HG02610 (cell line): ENCODE measurements around the gene ATP11A.
"Not testable (repeated sequence)": the region's sequence is repeated elsewhere in the genome, so short reads cannot be mapped to it uniquely, and the experiment has no call there.

Experiments
- ATAC-seq: cut with Tn5 transposase; IDR thresholded peaks from one replicate; pipeline ENCODE4 v1.9.1; 2021; ENCODE audit warnings: mild to moderate bottlenecking, moderate library complexity; ENCODE audit not compliant: unreplicated experiment

ATP11A gene

GRCh38 chr13:112831801-112832200 is 142.0 kb downstream of the ATP11A start:
- ATAC-seq = no peak

- no peak for ATAC-seq
These were observed 143.0 kb downstream of the ATP11A start for GRCh38 chr13:112832811-112833210.

GRCh38 chr13:112833551-112834257 is 143.9 kb downstream of the ATP11A start:
- no peak for ATAC-seq

- no peak for ATAC-seq
These were observed 145.5 kb downstream of the ATP11A start for GRCh38 chr13:112835344-112835743.

- ATAC-seq = no peak
These were observed 146.0 kb downstream of the ATP11A start for GRCh38 chr13:112835796-112836195.

GRCh38 chr13:112836940-112837339 is 147.1 kb downstream of the ATP11A start:
- ATAC-seq = no peak

GRCh38 chr13:112837371-112838037 is 147.7 kb downstream of the ATP11A start:
- ATAC-seq = no peak

- no peak for ATAC-seq
These were observed 148.4 kb downstream of the ATP11A start for GRCh38 chr13:112838038-112838841.

- ATAC-seq = no peak
These were observed 148.9 kb downstream of the ATP11A start for GRCh38 chr13:112838842-112839117.

- ATAC-seq = no peak
These were observed 149.7 kb downstream of the ATP11A start for GRCh38 chr13:112839356-112840105.

GRCh38 chr13:112840472-112841302 is 150.8 kb downstream of the ATP11A start:
- no peak for ATAC-seq

- not testable (repeated sequence) for ATAC-seq
These were observed 151.6 kb downstream of the ATP11A start for GRCh38 chr13:112841303-112842015.

GRCh38 chr13:112842343-112842856 is 152.6 kb downstream of the ATP11A start:
- ATAC-seq = no peak

GRCh38 chr13:112842931-112843391 is 153.1 kb downstream of the ATP11A start:
- no peak for ATAC-seq

GRCh38 chr13:112843392-112844111 is 153.7 kb downstream of the ATP11A start:
- no peak for ATAC-seq

- ATAC-seq = no peak
These were observed 154.6 kb downstream of the ATP11A start for GRCh38 chr13:112844411-112844810.

- no peak for ATAC-seq
These were observed 155.0 kb downstream of the ATP11A start for GRCh38 chr13:112844879-112845278.

- ATAC-seq = no peak
These were observed 155.8 kb downstream of the ATP11A start for GRCh38 chr13:112845511-112846144.
